ENCODE data around the gene EPN3.

The EPN3 gene

GRCh38 chr17:50532452-50533024, at the start of gene EPN3:
Gene EPN3 (plus strand): TSS chr17:50532735. CDS start chr17:50536557, 3,822 bp downstream.
- DNase-seq (ENCODE audit: low read depth), result no peak

- DNase-seq (ENCODE audit: low read depth), result no peak
Measured at GRCh38 chr17:50483266-50483665, 49.3 kb upstream of the EPN3 start.

- DNase-seq (ENCODE audit: low read depth), result no peak
Measured at GRCh38 chr17:50484386-50485155, 48.0 kb upstream of the EPN3 start.

GRCh38 chr17:50487213-50488096, 45.1 kb upstream of the EPN3 start:
- DNase-seq (ENCODE audit: low read depth), result no peak

GRCh38 chr17:50488880-50489279, 43.7 kb upstream of the EPN3 start:
- DNase-seq (ENCODE audit: low read depth), result no peak

- peak; percentile 24 for DNase-seq (ENCODE audit: low read depth)
Measured at GRCh38 chr17:50491505-50491904, 41.0 kb upstream of the EPN3 start.

- no peak for DNase-seq (ENCODE audit: low read depth)
Measured at GRCh38 chr17:50492214-50492613, 40.3 kb upstream of the EPN3 start.

- DNase-seq (ENCODE audit: low read depth), result no peak
Measured at GRCh38 chr17:50493744-50494143, 38.8 kb upstream of the EPN3 start.

- no peak for DNase-seq (ENCODE audit: low read depth)
Measured at GRCh38 chr17:50495217-50495823, 37.2 kb upstream of the EPN3 start.

- DNase-seq (ENCODE audit: low read depth), result peak; percentile 59
Measured at GRCh38 chr17:50495918-50496317, 36.6 kb upstream of the EPN3 start.

GRCh38 chr17:50498021-50498874, 34.3 kb upstream of the EPN3 start:
- no peak for DNase-seq (ENCODE audit: low read depth)

GRCh38 chr17:50499270-50499669, 33.3 kb upstream of the EPN3 start:
- DNase-seq (ENCODE audit: low read depth), result no peak

GRCh38 chr17:50499721-50500120, 32.8 kb upstream of the EPN3 start:
- DNase-seq (ENCODE audit: low read depth), result peak; percentile 64

- DNase-seq (ENCODE audit: low read depth), result peak; percentile 22
Measured at GRCh38 chr17:50501054-50501453, 31.5 kb upstream of the EPN3 start.

GRCh38 chr17:50502301-50502990, 30.1 kb upstream of the EPN3 start:
- DNase-seq (ENCODE audit: low read depth), result no peak

GRCh38 chr17:50505591-50506130, 26.9 kb upstream of the EPN3 start:
- DNase-seq (ENCODE audit: low read depth), result no peak

- no peak for DNase-seq (ENCODE audit: low read depth)
Measured at GRCh38 chr17:50506298-50506697, 26.2 kb upstream of the EPN3 start.

- DNase-seq (ENCODE audit: low read depth), result peak; percentile 75
Measured at GRCh38 chr17:50507871-50508572, 24.5 kb upstream of the EPN3 start, which contains the start of gene MYCBPAP. Gene MYCBPAP (plus strand): TSS chr17:50508439. CDS start chr17:50508675, 236 bp downstream.

- no peak for DNase-seq (ENCODE audit: low read depth)
Measured at GRCh38 chr17:50508573-50509460, 23.7 kb upstream of the EPN3 start.
